Measurements from ENCODE around the gene KANSL1L.
A peak's percentile ranks its signal among the peaks of the same experiment; 100 is the strongest.

The KANSL1L gene, protein sequence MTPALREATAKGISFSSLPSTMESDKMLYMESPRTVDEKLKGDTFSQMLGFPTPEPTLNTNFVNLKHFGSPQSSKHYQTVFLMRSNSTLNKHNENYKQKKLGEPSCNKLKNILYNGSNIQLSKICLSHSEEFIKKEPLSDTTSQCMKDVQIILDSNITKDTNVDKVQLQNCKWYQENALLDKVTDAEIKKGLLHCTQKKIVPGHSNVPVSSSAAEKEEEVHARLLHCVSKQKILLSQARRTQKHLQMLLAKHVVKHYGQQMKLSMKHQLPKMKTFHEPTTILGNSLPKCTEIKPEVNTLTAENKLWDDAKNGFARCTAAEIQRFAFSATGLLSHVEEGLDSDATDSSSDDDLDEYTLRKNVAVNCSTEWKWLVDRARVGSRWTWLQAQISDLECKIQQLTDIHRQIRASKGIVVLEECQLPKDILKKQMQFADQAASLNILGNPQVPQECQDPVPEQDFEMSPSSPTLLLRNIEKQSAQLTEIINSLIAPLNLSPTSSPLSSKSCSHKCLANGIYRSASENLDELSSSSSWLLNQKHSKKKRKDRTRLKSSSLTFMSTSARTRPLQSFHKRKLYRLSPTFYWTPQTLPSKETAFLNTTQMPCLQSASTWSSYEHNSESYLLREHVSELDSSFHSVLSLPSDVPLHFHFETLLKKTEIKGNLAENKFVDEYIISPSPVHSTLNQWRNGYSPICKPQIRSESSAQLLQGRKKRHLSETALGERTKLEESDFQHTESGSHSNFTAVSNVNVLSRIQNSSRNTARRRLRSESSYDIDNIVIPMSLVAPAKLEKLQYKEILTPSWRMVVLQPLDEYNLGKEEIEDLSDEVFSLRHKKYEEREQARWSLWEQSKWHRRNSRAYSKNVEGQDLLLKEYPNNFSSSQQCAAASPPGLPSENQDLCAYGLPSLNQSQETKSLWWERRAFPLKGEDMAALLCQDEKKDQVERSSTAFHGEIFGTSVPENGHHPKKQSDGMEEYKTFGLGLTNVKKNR
- long read RNA-seq, partial matches to known transcripts = 0 of 17 reads
- long read RNA-seq, other reads (novel, unspliced or antisense) = 17 of 17 reads

DNA sequence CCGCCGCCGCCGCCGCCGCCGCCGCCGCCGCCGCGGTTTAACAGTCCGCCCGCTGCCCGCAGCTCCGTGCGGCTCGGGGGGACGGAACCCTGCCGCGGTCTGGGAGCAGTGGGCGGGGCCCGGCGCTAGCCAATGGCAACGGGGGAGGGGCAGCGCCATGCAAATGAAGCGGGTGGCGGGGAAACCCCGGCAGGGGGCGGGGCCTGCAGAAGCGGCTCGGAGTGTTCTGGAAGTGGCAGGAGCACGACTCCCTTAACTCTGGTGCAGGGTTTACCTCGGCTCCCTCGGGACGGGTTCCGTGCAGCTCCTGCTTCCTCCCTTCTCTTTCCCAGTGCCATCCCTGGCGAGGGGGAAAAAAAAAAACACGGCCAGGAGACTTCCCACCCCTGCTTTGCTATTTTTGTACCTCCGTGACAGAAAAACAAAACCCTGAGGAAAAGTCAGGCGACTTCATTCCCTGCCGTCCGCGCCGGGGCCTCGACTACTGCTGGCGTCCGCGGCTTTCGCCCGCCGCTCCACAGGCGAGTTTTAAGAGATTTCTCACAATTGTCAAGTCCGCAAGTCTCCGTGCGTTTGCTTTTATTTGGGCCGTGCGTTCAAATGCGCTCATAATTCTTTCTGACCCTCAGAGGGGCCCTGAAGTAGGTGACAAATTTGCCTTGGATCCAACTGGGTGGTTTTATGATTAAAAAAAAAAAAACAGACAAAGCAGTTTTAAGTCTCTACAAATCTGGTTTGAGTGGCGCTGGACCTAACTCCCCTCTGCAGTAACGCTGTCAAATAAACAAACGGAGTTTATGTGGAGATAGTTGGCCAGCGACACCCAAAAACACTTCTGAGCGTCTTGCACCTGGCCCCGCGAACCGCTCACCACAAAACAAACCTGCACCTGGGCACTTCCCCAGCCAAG lies at the start of gene KANSL1L:
Gene KANSL1L (minus strand): TSS at position 101 of the 910 bp plus-strand sequence. CDS start 16,827 bp downstream, outside the sequence.
- DNase-seq (ENCODE audit: low read depth in 1 of 2, low spot score in 1 of 2) = peak; percentile 78 to 98
- Histone ChIP-seq H3K27me3 (ENCODE audit: insufficient read depth, poor library complexity, severe bottlenecking) (no peaks in the 10 kb centered on the region), H3K4me3 (replicated peaks; ENCODE audit: insufficient read depth, low read length) (peak within 1 kb of the TSS; percentile 61), H3K27ac (replicated peaks) (peak within 1 kb of the TSS; percentile 100)
- TF ChIP-seq, protein P1, sequence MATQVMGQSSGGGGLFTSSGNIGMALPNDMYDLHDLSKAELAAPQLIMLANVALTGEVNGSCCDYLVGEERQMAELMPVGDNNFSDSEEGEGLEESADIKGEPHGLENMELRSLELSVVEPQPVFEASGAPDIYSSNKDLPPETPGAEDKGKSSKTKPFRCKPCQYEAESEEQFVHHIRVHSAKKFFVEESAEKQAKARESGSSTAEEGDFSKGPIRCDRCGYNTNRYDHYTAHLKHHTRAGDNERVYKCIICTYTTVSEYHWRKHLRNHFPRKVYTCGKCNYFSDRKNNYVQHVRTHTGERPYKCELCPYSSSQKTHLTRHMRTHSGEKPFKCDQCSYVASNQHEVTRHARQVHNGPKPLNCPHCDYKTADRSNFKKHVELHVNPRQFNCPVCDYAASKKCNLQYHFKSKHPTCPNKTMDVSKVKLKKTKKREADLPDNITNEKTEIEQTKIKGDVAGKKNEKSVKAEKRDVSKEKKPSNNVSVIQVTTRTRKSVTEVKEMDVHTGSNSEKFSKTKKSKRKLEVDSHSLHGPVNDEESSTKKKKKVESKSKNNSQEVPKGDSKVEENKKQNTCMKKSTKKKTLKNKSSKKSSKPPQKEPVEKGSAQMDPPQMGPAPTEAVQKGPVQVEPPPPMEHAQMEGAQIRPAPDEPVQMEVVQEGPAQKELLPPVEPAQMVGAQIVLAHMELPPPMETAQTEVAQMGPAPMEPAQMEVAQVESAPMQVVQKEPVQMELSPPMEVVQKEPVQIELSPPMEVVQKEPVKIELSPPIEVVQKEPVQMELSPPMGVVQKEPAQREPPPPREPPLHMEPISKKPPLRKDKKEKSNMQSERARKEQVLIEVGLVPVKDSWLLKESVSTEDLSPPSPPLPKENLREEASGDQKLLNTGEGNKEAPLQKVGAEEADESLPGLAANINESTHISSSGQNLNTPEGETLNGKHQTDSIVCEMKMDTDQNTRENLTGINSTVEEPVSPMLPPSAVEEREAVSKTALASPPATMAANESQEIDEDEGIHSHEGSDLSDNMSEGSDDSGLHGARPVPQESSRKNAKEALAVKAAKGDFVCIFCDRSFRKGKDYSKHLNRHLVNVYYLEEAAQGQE (IDR thresholded peaks at IDR 0.05; ENCODE audit: insufficient replicate concordance, low read depth) = no peak
- TF ChIP-seq SPI1 (IDR thresholded peaks at IDR 0.05; ENCODE audit: borderline replicate concordance, low read depth) = peak; percentile 48; the same call in 1 of the 2 replicates
- TF ChIP-seq, protein P2, sequence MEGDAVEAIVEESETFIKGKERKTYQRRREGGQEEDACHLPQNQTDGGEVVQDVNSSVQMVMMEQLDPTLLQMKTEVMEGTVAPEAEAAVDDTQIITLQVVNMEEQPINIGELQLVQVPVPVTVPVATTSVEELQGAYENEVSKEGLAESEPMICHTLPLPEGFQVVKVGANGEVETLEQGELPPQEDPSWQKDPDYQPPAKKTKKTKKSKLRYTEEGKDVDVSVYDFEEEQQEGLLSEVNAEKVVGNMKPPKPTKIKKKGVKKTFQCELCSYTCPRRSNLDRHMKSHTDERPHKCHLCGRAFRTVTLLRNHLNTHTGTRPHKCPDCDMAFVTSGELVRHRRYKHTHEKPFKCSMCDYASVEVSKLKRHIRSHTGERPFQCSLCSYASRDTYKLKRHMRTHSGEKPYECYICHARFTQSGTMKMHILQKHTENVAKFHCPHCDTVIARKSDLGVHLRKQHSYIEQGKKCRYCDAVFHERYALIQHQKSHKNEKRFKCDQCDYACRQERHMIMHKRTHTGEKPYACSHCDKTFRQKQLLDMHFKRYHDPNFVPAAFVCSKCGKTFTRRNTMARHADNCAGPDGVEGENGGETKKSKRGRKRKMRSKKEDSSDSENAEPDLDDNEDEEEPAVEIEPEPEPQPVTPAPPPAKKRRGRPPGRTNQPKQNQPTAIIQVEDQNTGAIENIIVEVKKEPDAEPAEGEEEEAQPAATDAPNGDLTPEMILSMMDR (IDR thresholded peaks at IDR 0.05; ENCODE audit: insufficient read depth, low read length) = no peak
- TF ChIP-seq POLR2AphosphoS5 (IDR thresholded peaks at IDR 0.05; ENCODE audit: low read depth) = peak; percentile 22; the same call in 1 of the 2 replicates

DNA sequence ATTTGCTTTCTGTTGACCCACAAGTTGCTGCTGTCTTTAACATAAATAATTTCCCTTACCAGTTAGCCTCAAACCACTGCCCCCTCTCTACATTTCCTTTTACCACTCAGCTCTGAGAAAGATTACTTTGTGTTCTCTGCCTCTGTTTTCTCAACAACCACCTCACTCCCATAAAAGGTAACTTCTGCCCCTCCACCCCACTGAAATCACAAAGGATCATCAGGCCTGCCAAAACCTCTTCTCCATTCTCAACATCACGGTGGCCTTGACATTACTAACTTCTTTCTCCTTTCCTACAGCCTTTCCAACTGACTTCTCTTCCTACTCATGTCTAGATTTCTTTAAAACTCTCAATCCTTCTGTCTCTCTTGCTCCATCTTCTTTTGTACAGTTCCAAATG lies 43.9 kb upstream of the KANSL1L start:
- peaks cover 7% of the 10 kb centered on the region for H3K27me3 ChIP-seq (ENCODE audit: insufficient read depth, poor library complexity, severe bottlenecking)
- no peak for TF ChIP-seq GABPA (IDR thresholded peaks at IDR 0.05; ENCODE audit: low read depth)
- TF ChIP-seq POLR2AphosphoS5 (IDR thresholded peaks at IDR 0.05; ENCODE audit: low read depth) = no peak
- TF ChIP-seq SPI1 (IDR thresholded peaks at IDR 0.05; ENCODE audit: borderline replicate concordance, low read depth) = no peak
- TF ChIP-seq, protein P2 (IDR thresholded peaks at IDR 0.05; ENCODE audit: insufficient read depth, low read length) = no peak
- TF ChIP-seq, protein P1 (IDR thresholded peaks at IDR 0.05; ENCODE audit: insufficient replicate concordance, low read depth) = no peak
- no peak overlapping the region for H3K27ac ChIP-seq (replicated peaks)
- no peak for DNase-seq (ENCODE audit: low read depth in 1 of 2, low spot score in 1 of 2)
- no peak overlapping the region for H3K4me3 ChIP-seq (replicated peaks; ENCODE audit: insufficient read depth, low read length)

DNA sequence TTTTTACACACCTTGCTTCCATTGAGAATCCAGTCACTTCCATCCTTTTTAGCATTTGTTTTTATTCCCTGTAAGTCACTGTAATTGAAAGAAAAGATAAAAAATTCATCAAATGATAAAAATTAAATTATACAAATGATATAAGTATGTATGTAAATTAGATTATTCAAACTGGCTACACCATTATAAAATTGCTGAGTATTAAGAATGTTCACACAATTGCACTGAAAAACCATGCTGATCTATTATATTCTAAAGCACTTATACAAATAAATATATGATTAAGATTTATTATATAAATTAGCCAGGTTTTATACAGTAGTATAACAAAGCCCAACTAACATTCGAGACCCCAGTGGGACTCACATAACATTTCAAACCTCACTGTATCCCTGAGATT lies 39.0 kb upstream of the KANSL1L start:
- Histone ChIP-seq H3K4me3 (replicated peaks; ENCODE audit: insufficient read depth, low read length) (no peak overlapping the region), H3K27ac (replicated peaks) (no peak overlapping the region), H3K27me3 (ENCODE audit: insufficient read depth, poor library complexity, severe bottlenecking) (peaks cover 11% of the 10 kb centered on the region)
- DNase-seq (ENCODE audit: low read depth in 1 of 2, low spot score in 1 of 2) = no peak
- TF ChIP-seq SPI1 (IDR thresholded peaks at IDR 0.05; ENCODE audit: borderline replicate concordance, low read depth) = no peak
- no peak for TF ChIP-seq POLR2AphosphoS5 (IDR thresholded peaks at IDR 0.05; ENCODE audit: low read depth)
- TF ChIP-seq, protein P1 (IDR thresholded peaks at IDR 0.05; ENCODE audit: insufficient replicate concordance, low read depth) = no peak
- TF ChIP-seq, protein P2 (IDR thresholded peaks at IDR 0.05; ENCODE audit: insufficient read depth, low read length) = no peak
- no peak for TF ChIP-seq GABPA (IDR thresholded peaks at IDR 0.05; ENCODE audit: low read depth)
